WTC11 (cell line): ENCODE results near the gene TTC21A. TPM values are rescaled to one million over a fixed set of nuclear protein-coding genes. Genes with fewer than 3 reads are reported as not detected.

Source experiments
- ATAC-seq: fragments of 200-7000 bp; cut with Tn5 transposase; 2 replicates; pipeline ENCODE4 v1.10.0; 2021; ENCODE audit warnings: mild to moderate bottlenecking, moderate library complexity
- CTCF ChIA-PET: fragments of 300-600 bp; sonication (Branson Sonifier 250); formaldehyde crosslinking; loops from one replicate; lab custom pipeline; 2021; ENCODE audit warnings: antibody characterized with exemption; lab: Charles Lee
- POLR2A ChIA-PET: fragments of 350-600 bp; sonication (Branson Sonifier 250); formaldehyde crosslinking; loops from one replicate; lab custom pipeline; 2021; ENCODE audit warnings: antibody characterized with exemption; lab: Charles Lee
- DNase-seq: peaks from one replicate; pipeline ENCODE4 v3.0.0; 2021; ENCODE audit warnings: low spot score
- H3K27ac Mint-ChIP-seq: 2 replicates; pipeline ENCODE4 v1.8.0; 2021; ENCODE audit warnings: mixed read lengths
- H3K27me3 Mint-ChIP-seq: 2 replicates; pipeline ENCODE4 v1.8.0; 2021; ENCODE audit warnings: low read depth, mild to moderate bottlenecking, moderate library complexity, mixed read lengths
- H3K36me3 Mint-ChIP-seq: 2 replicates; pipeline ENCODE4 v1.8.0; 2021; ENCODE audit warnings: mixed read lengths
- H3K4me1 Mint-ChIP-seq: 2 replicates; pipeline ENCODE4 v1.8.0; 2022; ENCODE audit warnings: mixed read lengths
- H3K4me3 Mint-ChIP-seq: 2 replicates; pipeline ENCODE4 v1.8.0; 2021; ENCODE audit warnings: mild to moderate bottlenecking, moderate library complexity, mixed read lengths
- H3K9me3 Mint-ChIP-seq: 2 replicates; pipeline ENCODE4 v1.8.0; 2021; ENCODE audit warnings: mixed read lengths
- ATF3 ChIP-seq: sonication (generic); formaldehyde crosslinking; conservative IDR thresholded peaks from 2 replicates; pipeline ENCODE4 v1.8.1; 2022; ENCODE audit warnings: mild to moderate bottlenecking, missing genetic modification reagents
- E2F5 ChIP-seq: sonication (generic); formaldehyde crosslinking; IDR thresholded peaks from 2 replicates; pipeline ENCODE4 v1.8.1; 2022; ENCODE audit warnings: mild to moderate bottlenecking, moderate library complexity, missing genetic modification reagents
- EMX1 ChIP-seq: fragments of 250-450 bp; sonication (Bioruptor Pico); IDR thresholded peaks from 2 replicates; pipeline ENCODE4 v1.8.0; 2021; ENCODE audit warnings: mild to moderate bottlenecking
- ESRRA ChIP-seq: sonication (generic); formaldehyde crosslinking; IDR thresholded peaks from 2 replicates; pipeline ENCODE4 v1.8.1; 2022; ENCODE audit warnings: mild to moderate bottlenecking, missing genetic modification reagents, borderline replicate concordance
- FOXK1 ChIP-seq: sonication (generic); formaldehyde crosslinking; IDR thresholded peaks from 2 replicates; pipeline ENCODE4 v1.8.0; 2022; ENCODE audit warnings: mild to moderate bottlenecking, moderate library complexity, missing genetic modification reagents
- HMGA2 ChIP-seq: fragments of 250-450 bp; sonication (Bioruptor Pico); IDR thresholded peaks from 2 replicates; pipeline ENCODE4 v1.4.0; 2021; ENCODE audit warnings: mild to moderate bottlenecking, moderate library complexity
- JAZF1 ChIP-seq: fragments of 250-450 bp; sonication (Bioruptor Pico); IDR thresholded peaks from 2 replicates; pipeline ENCODE4 v1.9.0; 2021; ENCODE audit warnings: moderate library complexity, mild to moderate bottlenecking, inconsistent platforms
- MXD4 ChIP-seq: fragments of 250-450 bp; sonication (Bioruptor Pico); IDR thresholded peaks from 2 replicates; pipeline ENCODE4 v1.8.0; 2021; ENCODE audit warnings: mild to moderate bottlenecking, moderate library complexity, borderline replicate concordance
- NFYB ChIP-seq: sonication (generic); formaldehyde crosslinking; conservative IDR thresholded peaks from 2 replicates; pipeline ENCODE4 v1.8.0; 2022; ENCODE audit warnings: low read depth, missing genetic modification reagents
- NR2C2 ChIP-seq: sonication (generic); formaldehyde crosslinking; IDR thresholded peaks from 2 replicates; pipeline ENCODE4 v1.8.0; 2022; ENCODE audit warnings: mild to moderate bottlenecking, missing genetic modification reagents
- PRDM15 ChIP-seq: sonication (generic); formaldehyde crosslinking; IDR thresholded peaks from 2 replicates; pipeline ENCODE4 v1.8.0; 2022; ENCODE audit warnings: missing genetic modification reagents
- PRRX2 ChIP-seq: fragments of 250-450 bp; sonication (Bioruptor Pico); IDR thresholded peaks from 2 replicates; pipeline ENCODE4 v1.8.0; 2021; ENCODE audit warnings: mild to moderate bottlenecking
- SOX15 ChIP-seq: fragments of 250-450 bp; sonication (Bioruptor Pico); IDR thresholded peaks from 2 replicates; pipeline ENCODE4 v1.9.0; 2021; ENCODE audit warnings: mild to moderate bottlenecking
- ZNF138 ChIP-seq: sonication (generic); formaldehyde crosslinking; conservative IDR thresholded peaks from 2 replicates; pipeline ENCODE4 v1.8.1; 2022; ENCODE audit warnings: mild to moderate bottlenecking, moderate library complexity, missing genetic modification reagents
- ZNF281 ChIP-seq: sonication (generic); formaldehyde crosslinking; IDR thresholded peaks from 2 replicates; pipeline ENCODE4 v1.8.0; 2023; ENCODE audit warnings: mild to moderate bottlenecking, missing genetic modification reagents
- ZNF317 ChIP-seq: sonication (generic); formaldehyde crosslinking; IDR thresholded peaks from 2 replicates; pipeline ENCODE4 v1.8.1; 2023; ENCODE audit warnings: low read depth, mild to moderate bottlenecking, moderate library complexity, missing genetic modification reagents, borderline replicate concordance
- total RNA-seq: library from RNA; stranded (reverse); gene quantifications from 3 replicates; pipeline ENCODE4 v1.2.3, GENCODE V29; 2021
- TF ChIP-seq, protein P1 (sequence below): sonication (generic); formaldehyde crosslinking; IDR thresholded peaks from 2 replicates; pipeline ENCODE4 v1.8.0; 2022; ENCODE audit warnings: mild to moderate bottlenecking, missing genetic modification reagents

TTC21A gene
- total RNA-seq, 1 experiment from 2014 or later = 3.8 TPM

DNA sequence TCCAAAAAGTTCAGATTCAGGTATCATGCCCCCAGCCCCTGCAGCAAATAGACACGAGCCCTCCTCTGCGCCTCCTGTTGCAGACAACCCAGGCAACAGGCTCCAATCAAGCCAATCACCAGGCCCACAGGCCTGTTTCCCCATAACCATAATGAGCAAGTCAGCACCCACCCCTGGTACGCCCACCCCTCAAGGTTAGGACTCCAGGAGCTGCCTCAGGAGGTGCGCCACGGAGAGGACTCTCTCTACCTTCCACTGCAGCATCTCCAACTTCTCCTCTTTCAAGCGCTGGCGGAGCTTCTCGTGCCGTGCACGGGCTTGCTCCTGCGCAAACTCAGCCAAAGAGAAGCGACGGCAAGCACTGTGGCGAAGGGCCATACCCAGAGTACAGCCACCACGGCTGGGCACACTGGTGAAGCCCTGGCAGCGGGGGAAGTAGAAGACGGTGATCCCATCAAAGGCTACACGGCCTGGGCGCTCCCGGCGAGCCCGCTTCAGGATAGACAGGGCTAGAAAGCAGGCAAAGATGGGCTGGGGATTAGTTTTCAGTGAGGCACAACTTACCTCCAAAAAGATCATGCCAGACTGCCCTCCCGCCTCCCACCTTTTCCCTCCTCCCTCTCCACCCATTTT lies 37.4 kb downstream of the TTC21A start:
- TF ChIP-seq SOX15 (CRISPR knock-in tag) (no peak), NR2C2 (CRISPR knock-in tag) (no peak)
- TF ChIP-seq, protein P1, sequence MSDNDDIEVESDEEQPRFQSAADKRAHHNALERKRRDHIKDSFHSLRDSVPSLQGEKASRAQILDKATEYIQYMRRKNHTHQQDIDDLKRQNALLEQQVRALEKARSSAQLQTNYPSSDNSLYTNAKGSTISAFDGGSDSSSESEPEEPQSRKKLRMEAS = no peak
- Mint-ChIP-seq H3K4me1 (peaks cover 42% of the 10 kb centered on the region), H3K27ac (no peak overlapping the region), H3K36me3 (peaks cover 34% of the 10 kb centered on the region), H3K9me3 (no peaks in the 10 kb centered on the region), H3K4me3 (no peak overlapping the region), H3K27me3 (no peaks in the 10 kb centered on the region)
- POLR2A ChIA-PET = no interaction called here
- no peak for ATAC-seq
- CTCF ChIA-PET = no interaction called here
- no peak for DNase-seq

DNA sequence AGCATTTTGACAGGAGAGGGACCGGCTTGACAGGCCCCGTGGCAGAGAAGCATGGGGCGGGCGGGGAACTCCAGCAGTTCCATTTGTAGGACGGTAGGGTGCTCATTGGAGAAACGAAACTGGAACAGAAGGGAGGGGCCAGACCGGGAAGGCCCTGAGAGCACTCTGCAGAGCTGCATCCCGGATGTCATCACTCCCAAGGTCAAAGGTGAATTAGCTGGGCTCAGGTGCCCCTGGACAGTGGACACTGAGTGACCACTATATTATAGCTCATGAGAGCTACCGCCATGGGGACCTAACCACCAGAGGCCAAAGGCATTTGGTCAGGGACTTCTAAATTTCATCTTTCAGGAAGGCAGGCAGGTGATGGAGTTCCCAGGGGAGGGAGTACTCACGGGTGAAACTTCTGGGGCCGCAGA lies 38.6 kb downstream of the TTC21A start:
- peak overlapping the region; percentile 15; the same call in 1 of the 2 replicates for H3K27ac Mint-ChIP-seq
- peaks cover 55% of the 10 kb centered on the region for H3K4me1 Mint-ChIP-seq
- H3K9me3 Mint-ChIP-seq = no peaks in the 10 kb centered on the region
- POLR2A ChIA-PET = no interaction called here
- peaks cover 34% of the 10 kb centered on the region for H3K36me3 Mint-ChIP-seq
- ATAC-seq = no peak
- no peak for DNase-seq
- H3K4me3 Mint-ChIP-seq = no peak overlapping the region
- CTCF ChIA-PET = interaction anchor here (0.9 to 2.9 kb wide), 2 partner anchors 45 to 142 kb away, joined by 3 to 12 read pairs; no protein-coding TSS in a partner anchor
- TF ChIP-seq E2F5 (CRISPR knock-in tag) = no peak
- no peak for TF ChIP-seq JAZF1 (CRISPR knock-in tag)
- no peaks in the 10 kb centered on the region for H3K27me3 Mint-ChIP-seq

DNA sequence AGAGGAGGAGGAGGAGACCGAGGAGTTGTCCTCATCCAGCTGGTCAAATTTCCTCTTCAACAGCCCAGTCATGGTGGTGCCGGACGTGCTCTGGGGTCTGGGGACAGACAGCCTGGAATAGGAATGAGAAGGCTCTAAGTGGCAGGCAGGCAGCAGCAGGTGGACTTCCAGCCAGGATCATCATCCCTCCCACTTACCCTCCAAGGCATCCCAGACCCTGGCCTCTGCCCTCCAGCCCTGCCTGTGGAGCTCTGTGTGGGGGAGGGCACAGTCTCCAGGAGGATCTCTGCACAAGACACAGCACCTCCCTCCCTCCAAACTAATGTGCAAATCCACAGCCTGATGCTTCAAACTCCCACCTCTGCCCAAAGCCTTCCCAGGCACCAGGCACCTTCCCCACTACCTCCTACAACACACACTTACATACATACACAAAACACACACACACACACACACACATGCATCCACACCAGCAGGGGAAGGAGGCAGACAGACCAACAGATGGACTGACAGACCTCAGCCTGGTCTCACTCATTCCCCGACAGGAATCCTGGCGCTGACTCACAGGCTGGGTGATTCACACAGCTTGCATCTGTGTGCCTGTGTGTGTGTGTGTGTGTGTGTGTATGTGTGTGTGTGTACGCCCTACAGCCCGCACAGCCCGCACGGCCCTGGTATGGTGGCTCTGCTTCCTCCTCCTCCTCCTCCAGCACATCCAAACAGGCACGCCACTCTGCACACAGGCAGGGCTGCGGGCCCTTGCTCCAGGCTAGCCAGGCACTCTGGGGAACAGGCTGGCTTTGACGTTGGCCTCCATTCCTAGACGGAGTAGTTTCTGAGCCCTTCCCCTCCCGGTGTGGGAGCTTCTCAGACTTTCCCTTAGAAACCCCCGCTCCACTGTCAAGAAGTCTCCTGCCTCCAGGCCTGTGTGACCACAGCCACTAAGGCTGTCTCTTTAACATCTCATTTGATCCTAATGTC lies 39.4 kb downstream of the TTC21A start:
- Mint-ChIP-seq H3K27me3 (no peaks in the 10 kb centered on the region), H3K36me3 (peaks cover 34% of the 10 kb centered on the region), H3K4me3 (no peak overlapping the region), H3K27ac (peak overlapping the region; percentile 73), H3K4me1 (peaks cover 58% of the 10 kb centered on the region), H3K9me3 (no peaks in the 10 kb centered on the region)
- TF ChIP-seq ATF3 (CRISPR knock-in tag) = peak; percentile 34; the same call in 1 of the 2 replicates
- no peak for TF ChIP-seq FOXK1 (CRISPR knock-in tag)
- POLR2A ChIA-PET = no interaction called here
- DNase-seq (no peak), ATAC-seq (no peak)
- CTCF ChIA-PET = interaction anchor here (0.6 to 2.9 kb wide), 4 partner anchors 16 to 141 kb away, joined by 3 to 12 read pairs (median 4); no protein-coding TSS in a partner anchor

DNA sequence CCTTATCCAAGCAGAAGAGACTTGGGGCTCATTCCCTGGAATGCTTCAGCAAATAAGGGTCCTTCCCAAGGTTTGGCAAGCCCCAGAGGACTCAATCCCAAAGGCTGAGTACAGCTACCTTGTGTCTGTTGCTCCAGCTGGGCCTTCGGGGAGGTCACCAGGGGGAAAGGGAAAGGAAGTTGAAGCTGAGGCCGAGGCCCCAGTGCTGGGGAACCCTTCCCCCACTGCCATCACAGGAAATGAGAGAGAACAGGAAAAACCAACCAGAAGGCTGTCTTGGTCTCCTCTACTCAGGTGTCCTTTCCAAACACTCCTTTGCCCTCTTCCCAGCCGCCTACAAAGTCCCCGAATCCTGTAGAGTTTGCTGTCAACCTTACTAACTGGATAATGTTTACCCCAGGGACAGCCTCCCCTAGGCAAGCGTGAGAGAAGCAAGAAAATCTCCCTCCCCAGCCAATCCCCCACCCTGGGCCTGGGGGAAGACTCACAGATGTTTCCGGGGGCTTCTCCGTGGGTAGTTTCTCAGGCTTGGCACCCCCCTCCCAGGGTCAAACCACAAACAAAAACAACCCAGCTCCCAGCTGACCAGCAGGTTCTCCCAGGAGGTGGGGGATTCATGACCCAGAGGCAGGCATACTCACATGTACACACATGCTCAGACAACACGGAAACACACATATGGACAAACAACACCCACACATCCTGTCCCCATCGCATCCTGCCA lies 40.4 kb downstream of the TTC21A start:
- CTCF ChIA-PET = interaction anchor here (0.6 to 2.9 kb wide), 4 partner anchors 17 to 140 kb away, joined by 3 to 12 read pairs (median 4); no protein-coding TSS in a partner anchor
- ATAC-seq (peak; percentile 3), DNase-seq (no peak)
- H3K4me1 Mint-ChIP-seq = peaks cover 66% of the 10 kb centered on the region
- no peaks in the 10 kb centered on the region for H3K27me3 Mint-ChIP-seq
- POLR2A ChIA-PET = no interaction called here
- no peaks in the 10 kb centered on the region for H3K9me3 Mint-ChIP-seq
- H3K27ac Mint-ChIP-seq = peak overlapping the region; percentile 73
- peaks cover 28% of the 10 kb centered on the region for H3K36me3 Mint-ChIP-seq
- no peak overlapping the region; the same call in 1 of the 2 replicates for H3K4me3 Mint-ChIP-seq
- TF ChIP-seq MXD4 (CRISPR knock-in tag) (no peak), ZNF281 (CRISPR knock-in tag) (no peak), NFYB (CRISPR knock-in tag) (no peak), ESRRA (no peak), PRRX2 (CRISPR knock-in tag) (no peak), HMGA2 (no peak), ATF3 (CRISPR knock-in tag) (no peak), ZNF317 (CRISPR knock-in tag) (no peak), ZNF138 (CRISPR knock-in tag) (no peak), EMX1 (CRISPR knock-in tag) (no peak), PRDM15 (no peak)
